GM11168 (cell line): Measurements from ENCODE around the gene EXOSC10.

Experiments used
- in situ Hi-C: fragments of 300-500 bp; cut with MboI; formaldehyde crosslinking; loops from one replicate; pipeline ENCODE4 v1.12.0; 2022; ENCODE audit warnings: low sequenced_read_pairs; ENCODE audit not compliant: unreplicated experiment

EXOSC10 gene

DNA sequence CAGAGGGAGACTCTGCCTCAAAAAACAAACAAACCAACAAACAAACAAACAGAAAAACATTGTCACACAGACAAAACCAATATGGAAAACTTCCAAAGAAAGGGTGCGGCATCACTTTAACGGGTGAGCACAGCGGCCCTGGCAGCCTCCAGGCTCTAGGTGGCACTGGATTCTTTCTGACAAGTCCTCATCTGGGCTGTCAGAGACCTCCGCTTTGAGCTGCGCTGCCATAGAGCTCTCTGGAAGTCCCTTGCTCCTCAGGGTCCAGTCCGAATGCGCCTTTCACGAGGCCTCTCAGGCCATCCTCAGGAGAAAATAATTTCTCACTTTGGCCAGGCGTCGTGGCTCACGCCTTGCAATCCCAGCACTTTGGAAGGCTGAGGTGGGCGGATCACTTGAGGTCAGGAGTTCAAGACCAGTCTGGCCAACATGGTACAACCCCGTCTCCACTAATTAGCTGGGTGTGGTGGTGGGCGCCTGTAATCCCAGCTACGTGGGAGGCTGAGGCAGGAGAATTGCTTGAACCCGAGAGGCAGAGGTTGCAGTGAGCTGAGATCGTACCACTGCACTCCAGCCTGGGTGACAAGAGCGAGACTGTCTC is 35.6 kb downstream of the EXOSC10 start:
- in situ Hi-C loops: loop anchor here (25.0 kb wide), 1 partner anchor 573 kb away; no protein-coding TSS in a partner anchor

- in situ Hi-C loops: loop anchor here (25.0 kb wide), 1 partner anchor 574 kb away; no protein-coding TSS in a partner anchor
Measured at GRCh38 chr1:11062965-11063401, 36.7 kb downstream of the EXOSC10 start.

GRCh38 chr1:11061652-11062365 is 37.9 kb downstream of the EXOSC10 start:
- in situ Hi-C loops: loop anchor here (25.0 kb wide), 1 partner anchor 575 kb away; no protein-coding TSS in a partner anchor

GRCh38 chr1:11059968-11060830 is 39.5 kb downstream of the EXOSC10 start, which contains the start of gene SRM:
SRM (minus strand) TSS chr1:11060018; CDS start chr1:11059943, 75 bp downstream.
- in situ Hi-C loops: loop anchor here (25.0 kb wide), 1 partner anchor 577 kb away; no protein-coding TSS in a partner anchor

DNA sequence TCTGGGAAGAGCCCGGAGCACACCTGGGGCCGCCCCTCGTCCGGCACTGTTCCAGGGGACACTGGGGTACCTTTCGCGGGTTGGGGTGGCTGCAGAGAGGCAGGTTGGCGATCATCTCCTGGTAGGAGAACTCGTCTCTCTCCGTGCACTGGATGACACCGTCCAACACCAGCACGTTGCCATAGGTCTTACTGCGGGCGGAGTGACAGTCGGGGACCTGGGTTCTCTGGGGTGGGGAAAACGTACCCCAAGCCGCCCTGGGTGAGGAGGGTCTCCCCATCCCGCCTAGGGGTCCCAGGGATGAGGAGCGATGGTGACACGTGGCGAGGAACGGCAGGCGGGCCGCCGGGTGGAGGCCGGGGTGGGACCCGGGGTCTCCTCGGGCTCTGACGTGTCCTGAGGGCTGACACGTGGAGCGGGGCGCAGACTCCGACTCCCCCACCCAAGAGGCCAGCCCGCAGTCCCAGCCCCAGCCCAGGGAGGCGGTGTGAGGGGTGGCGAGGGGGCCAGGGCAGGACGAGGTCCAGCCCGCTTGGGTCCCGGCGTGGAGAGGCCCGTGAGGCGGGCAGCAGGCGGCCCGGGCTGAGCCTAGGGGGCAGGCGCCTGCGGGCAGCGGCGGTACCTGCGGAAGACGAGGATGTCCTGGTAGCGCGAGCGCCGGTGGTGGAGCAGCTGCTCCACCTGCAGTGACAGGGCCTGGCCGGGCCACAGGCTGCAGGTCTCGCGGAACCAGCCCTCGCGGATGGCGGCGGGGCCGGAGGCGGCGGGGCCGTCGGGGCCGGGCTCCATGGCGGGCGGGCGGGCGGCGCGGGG is 40.3 kb downstream of the EXOSC10 start:
- in situ Hi-C loops: loop anchor here (25.0 kb wide), 1 partner anchor 578 kb away; no protein-coding TSS in a partner anchor

GRCh38 chr1:11058595-11059154 is 41.0 kb downstream of the EXOSC10 start:
- in situ Hi-C loops: loop anchor here (25.0 kb wide), 1 partner anchor 579 kb away; no protein-coding TSS in a partner anchor

DNA sequence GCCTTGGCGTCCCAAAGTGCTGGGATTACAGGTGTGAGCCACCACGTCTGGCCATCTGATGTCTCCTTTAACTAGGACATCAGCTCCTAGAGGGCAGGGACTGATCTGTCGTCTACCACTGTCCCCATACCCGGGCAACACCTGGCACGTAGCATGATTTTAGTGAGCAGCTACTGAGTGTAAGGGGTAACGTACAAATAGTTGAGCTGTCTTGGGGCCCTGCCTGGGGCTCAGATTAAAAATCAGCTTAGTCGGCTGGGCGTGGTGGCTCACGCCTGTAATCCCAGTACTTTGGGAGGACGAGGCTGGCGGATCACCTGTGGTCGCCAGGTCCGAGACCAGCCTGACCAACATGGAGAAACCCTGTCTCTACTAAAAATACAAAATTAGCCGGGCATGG is 41.6 kb downstream of the EXOSC10 start:
- in situ Hi-C loops: loop anchor here (25.0 kb wide), 1 partner anchor 579 kb away; no protein-coding TSS in a partner anchor

GRCh38 chr1:11057477-11057876 is 42.2 kb downstream of the EXOSC10 start:
- in situ Hi-C loops: loop anchor here (25.0 kb wide), 1 partner anchor 580 kb away; no protein-coding TSS in a partner anchor

DNA sequence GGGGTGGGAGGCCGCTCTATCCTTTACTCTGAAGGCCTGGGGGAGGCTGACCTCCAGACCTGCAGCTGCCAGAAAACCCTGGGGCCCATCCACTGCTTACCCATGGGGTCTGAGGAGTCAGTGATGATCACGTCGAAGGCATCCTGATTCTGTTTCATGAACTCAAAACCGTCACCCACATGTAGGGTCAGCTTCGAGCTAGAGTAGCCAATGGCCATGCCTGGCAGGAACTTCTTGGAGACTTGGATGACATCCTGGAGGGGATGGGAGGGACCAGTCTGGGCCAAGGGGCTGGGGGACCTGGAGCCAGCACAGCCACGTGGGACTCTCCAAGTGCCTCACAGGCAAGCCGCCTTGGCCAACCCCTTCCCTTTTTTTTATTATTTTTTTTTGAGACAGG is 43.2 kb downstream of the EXOSC10 start:
- in situ Hi-C loops: loop anchor here (25.0 kb wide), 1 partner anchor 581 kb away; no protein-coding TSS in a partner anchor

DNA sequence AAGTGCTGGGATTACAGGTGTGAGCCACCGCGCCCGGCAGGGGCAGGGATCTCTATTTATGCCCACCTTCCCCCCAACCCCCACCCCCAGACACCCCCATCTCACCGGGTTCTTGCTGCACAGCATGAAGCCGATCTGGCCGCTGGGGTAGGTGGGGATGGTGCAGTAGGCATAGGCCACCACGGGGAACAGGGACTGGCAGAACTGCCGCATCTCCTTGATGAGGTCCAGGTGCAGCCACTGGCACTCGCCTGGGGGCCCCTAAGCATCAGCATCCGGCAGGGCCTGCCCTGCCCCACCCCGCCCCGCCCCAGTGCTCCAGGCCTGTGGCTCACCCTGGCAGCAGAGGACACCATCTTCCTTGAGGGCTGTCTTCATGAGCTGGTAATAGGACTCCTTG is 44.0 kb downstream of the EXOSC10 start:
- in situ Hi-C loops: loop anchor here (25.0 kb wide), 1 partner anchor 582 kb away; no protein-coding TSS in a partner anchor

DNA sequence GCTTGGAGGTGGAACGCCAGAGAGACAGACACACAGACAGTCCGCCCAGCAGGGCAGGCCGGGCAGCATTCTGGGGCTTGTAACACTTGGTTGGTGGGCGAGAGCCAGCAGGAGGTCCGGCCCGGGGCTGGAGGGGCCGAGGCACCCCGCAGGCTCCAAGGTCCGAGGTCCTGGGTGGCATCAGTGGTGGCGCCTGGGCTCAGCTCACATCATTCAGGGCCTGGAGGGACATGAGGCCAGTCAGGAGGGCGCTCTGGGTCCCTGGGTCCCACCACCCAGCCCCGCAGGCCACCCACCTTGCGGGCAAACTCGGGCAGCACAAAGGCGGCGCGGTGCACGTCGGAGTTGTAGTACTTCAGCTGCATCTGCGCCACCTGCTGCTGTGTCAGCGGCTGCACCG is 45.0 kb downstream of the EXOSC10 start:
- in situ Hi-C loops: loop anchor here (25.0 kb wide), 1 partner anchor 583 kb away; no protein-coding TSS in a partner anchor

- in situ Hi-C loops: loop anchor here (25.0 kb wide), 1 partner anchor 583 kb away; no protein-coding TSS in a partner anchor
Measured at GRCh38 chr1:11054181-11054580, 45.5 kb downstream of the EXOSC10 start.

DNA sequence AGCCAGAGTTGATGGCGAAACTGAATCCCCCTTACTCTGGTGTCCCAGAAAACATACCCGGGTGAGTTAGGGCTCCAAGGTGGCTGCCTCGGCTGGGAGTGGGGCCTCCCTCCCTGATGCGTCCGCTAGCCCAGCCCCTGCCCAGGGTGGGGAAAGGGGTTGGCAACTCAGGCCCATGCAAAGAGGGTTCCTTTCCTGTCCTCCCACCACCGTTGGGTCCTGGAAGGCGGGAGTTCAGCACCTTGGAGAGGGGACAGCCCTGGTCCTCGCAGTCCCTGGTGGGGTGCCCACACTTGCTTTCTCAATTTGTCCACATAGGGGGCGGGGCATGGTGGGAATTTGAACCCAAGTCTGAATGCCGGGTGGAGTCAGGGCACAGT is 45.9 kb downstream of the EXOSC10 start:
- in situ Hi-C loops: loop anchor here (25.0 kb wide), 1 partner anchor 584 kb away; no protein-coding TSS in a partner anchor

DNA sequence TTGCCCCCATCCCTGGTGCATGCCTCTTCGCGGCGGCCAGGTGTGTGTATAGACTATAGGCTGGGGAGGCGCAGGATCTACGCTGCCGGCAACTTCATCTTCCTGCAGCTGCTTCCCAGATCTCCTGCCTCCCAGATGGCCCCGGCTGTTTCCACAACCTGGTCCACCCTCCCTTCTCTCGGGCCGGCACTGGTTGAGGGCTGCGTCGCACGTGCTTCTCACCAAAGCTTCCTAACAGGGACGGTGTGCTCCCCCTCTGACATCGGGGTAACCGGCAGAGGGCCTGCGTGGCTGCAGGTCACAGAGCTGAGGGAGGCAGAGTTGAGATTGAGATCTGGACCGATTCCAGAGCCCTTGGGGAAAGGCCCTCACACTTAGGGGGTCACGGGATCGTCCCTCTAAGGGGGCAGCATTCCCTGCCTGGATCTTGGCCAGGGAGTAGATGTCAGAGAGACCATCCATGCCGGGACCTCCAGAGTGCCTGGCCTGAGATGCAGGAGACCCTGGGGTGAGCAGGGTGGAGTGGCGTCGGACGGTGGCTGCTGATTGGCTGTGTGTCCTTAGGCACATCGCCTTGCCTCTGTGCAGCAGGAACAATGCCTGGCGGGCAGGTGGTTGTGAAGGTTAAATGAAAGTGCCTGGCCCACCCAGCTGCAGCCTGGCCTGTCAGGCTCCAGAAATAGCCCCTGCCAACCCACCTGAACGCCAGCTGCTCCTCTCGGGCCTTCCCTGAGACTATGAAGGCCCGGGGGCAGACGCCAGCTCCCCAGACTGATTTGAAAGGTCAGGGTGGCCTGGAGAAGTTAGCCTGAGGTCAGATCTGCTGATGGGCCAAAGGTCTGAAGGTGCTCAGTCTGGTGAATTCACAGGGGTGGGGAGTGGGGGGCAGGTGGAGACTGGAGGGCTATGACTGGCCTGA is 46.6 kb downstream of the EXOSC10 start:
- in situ Hi-C loops: loop anchor here (25.0 kb wide), 1 partner anchor 584 kb away; no protein-coding TSS in a partner anchor

DNA sequence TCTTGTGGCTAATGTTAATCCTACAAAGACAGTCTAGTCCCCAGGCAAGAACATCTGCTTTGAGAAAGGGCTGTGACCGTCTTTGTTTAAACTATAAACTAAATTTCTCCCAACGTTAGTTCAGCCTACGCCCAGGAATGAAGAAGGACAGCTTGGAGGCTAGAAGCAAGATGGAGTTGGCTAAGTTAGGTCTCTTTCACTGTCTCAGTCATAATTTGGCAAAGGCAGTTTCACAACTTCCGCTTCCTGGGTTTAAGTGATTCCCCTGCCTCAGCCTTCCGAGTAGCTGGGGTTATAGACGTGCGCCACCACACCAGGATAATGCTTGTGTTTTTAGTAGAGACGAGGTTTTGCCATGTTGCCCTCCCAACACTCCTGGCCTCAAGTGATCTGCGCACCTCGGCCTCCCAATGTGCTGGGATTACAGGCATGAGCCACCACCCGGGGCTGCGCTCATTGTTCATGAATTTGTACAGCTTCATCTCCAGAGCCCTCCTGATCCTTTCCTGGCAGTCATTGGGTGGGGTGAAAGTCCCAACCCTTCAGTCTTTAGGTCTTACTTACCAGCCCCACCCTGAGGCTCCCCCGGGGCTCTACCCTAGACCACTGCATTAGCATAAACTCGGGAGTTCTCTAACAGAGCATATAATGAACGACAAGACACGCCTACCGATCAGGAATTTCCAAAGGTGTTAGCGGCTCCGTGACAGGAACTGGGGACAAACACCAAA is 47.7 kb downstream of the EXOSC10 start:
- in situ Hi-C loops: loop anchor here (25.0 kb wide), 1 partner anchor 585 kb away; no protein-coding TSS in a partner anchor

DNA sequence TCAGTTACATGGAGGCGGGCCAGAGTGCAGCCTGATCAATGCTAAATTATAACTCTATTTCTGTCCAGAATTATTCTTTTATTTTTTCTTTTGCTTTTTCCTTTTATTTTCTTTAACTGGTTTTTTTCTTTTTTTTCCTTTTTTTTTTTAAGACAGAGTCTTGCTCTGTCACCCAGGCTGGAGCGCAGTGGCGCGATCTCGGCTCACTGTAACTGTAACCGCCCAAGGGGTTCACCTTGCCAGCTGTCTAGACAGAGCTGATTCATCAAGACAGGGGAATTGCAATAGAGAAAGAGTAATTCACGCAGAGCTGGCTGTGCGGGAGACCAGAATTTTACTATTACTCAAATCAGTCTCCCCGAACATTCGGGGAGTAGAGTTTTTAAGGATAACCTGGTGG is 48.5 kb downstream of the EXOSC10 start:
- in situ Hi-C loops: loop anchor here (25.0 kb wide), 1 partner anchor 586 kb away; no protein-coding TSS in a partner anchor
